ENCODE data around the gene ALG9.
A peak's percentile ranks its signal among the peaks of the same experiment; 100 is the strongest.

Gene ALG9

DNA sequence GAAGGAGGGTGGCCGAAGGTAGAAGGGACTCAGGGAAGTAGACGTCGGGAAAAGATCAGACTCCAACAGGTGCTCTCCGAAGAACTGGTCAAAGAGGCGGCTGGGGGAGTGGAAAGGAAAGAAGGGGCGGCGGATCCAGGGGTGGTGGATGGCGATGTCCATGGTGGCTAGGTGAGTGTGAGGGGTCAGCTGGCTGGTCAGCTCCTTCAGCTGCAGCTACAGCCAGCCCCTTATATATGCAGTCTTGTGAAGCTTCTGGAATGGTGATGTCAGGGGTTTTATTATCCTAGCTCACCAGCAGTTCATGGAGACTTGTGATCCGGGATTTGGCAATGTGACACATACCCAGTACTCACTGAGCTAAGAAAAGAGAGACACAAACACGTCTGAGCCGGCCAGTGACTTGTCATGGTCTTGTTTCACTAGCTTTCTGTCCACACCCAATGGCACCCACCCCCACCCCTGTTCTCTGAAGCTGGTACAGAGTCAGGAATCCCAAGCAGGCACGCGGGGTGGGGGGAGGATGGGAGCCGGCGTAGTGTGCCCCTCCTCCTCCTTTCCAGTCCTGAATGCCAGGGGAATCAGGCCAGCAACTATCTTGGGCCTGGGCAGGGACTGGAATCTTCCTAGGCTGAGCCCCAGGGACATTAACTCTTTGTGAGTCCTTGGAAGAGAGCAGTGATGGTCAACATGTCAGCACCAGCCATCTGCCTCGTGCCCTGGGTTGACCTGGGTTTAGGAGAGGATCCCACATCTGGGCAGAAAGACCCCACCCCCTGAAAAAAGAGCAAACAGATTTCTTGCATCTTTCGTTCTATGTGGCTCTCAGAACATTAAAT lies 40.4 kb upstream of the ALG9 start, which contains the start of gene CRYAB:
Gene CRYAB (minus strand): TSS at position 208 of the 839 bp plus-strand sequence. CDS start 46 bp downstream, at position 162.
- H3K9ac ChIP-seq: no peak within 1 kb of the TSS
- peak within 1 kb of the TSS; percentile 75 for H3K27ac ChIP-seq
- H3K4me3 ChIP-seq (ENCODE audit: low read depth, low read length): peak within 1 kb of the TSS; percentile 40
- peaks cover 26% of the 10 kb centered on the region for H3K4me1 ChIP-seq
- H3K79me2 ChIP-seq: no peaks in the 10 kb centered on the region
- peak within 1 kb of the TSS; percentile 85 for H2AFZ ChIP-seq
- TF ChIP-seq, protein P1, sequence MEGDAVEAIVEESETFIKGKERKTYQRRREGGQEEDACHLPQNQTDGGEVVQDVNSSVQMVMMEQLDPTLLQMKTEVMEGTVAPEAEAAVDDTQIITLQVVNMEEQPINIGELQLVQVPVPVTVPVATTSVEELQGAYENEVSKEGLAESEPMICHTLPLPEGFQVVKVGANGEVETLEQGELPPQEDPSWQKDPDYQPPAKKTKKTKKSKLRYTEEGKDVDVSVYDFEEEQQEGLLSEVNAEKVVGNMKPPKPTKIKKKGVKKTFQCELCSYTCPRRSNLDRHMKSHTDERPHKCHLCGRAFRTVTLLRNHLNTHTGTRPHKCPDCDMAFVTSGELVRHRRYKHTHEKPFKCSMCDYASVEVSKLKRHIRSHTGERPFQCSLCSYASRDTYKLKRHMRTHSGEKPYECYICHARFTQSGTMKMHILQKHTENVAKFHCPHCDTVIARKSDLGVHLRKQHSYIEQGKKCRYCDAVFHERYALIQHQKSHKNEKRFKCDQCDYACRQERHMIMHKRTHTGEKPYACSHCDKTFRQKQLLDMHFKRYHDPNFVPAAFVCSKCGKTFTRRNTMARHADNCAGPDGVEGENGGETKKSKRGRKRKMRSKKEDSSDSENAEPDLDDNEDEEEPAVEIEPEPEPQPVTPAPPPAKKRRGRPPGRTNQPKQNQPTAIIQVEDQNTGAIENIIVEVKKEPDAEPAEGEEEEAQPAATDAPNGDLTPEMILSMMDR (IDR thresholded peaks at IDR 0.05): no peak
- no peaks in the 10 kb centered on the region for H3K27me3 ChIP-seq (ENCODE audit: control insufficient read depth, insufficient read depth, low read length)
- no peaks in the 10 kb centered on the region for H3K9me3 ChIP-seq (ENCODE audit: control insufficient read depth, low read length)
- H3K4me2 ChIP-seq (ENCODE audit: low read length): peak within 1 kb of the TSS; percentile 53
- H3K36me3 ChIP-seq (ENCODE audit: control insufficient read depth, insufficient read depth, low read length): no peaks in the 10 kb centered on the region

GRCh38 chr11:111910676-111911562 lies 39.5 kb upstream of the ALG9 start:
- no peaks in the 10 kb centered on the region for H3K9me3 ChIP-seq (ENCODE audit: control insufficient read depth, low read length)
- TF ChIP-seq, protein P1 (IDR thresholded peaks at IDR 0.05): no peak
- no peaks in the 10 kb centered on the region for H3K27me3 ChIP-seq (ENCODE audit: control insufficient read depth, insufficient read depth, low read length)
- peak overlapping the region; percentile 40 for H3K4me3 ChIP-seq (ENCODE audit: low read depth, low read length)
- H2AFZ ChIP-seq: peak overlapping the region; percentile 79
- no peak overlapping the region for H3K9ac ChIP-seq
- peak overlapping the region; percentile 53 for H3K4me2 ChIP-seq (ENCODE audit: low read length)
- peaks cover 26% of the 10 kb centered on the region for H3K4me1 ChIP-seq
- no peaks in the 10 kb centered on the region for H3K36me3 ChIP-seq (ENCODE audit: control insufficient read depth, insufficient read depth, low read length)
- peak overlapping the region; percentile 75 for H3K27ac ChIP-seq
- no peaks in the 10 kb centered on the region for H3K79me2 ChIP-seq

GRCh38 chr11:111909378-111909777 lies 38.0 kb upstream of the ALG9 start:
- Histone ChIP-seq H3K36me3 (ENCODE audit: control insufficient read depth, insufficient read depth, low read length) (no peaks in the 10 kb centered on the region), H3K4me1 (peaks cover 26% of the 10 kb centered on the region), H3K4me3 (ENCODE audit: low read depth, low read length) (no peak overlapping the region), H3K79me2 (no peaks in the 10 kb centered on the region), H3K9ac (no peak overlapping the region), H3K9me3 (ENCODE audit: control insufficient read depth, low read length) (no peaks in the 10 kb centered on the region), H3K4me2 (ENCODE audit: low read length) (peak overlapping the region; percentile 31), H3K27ac (peak overlapping the region; percentile 49), H3K27me3 (ENCODE audit: control insufficient read depth, insufficient read depth, low read length) (no peaks in the 10 kb centered on the region), H2AFZ (peak overlapping the region; percentile 79)
- TF ChIP-seq, protein P1 (IDR thresholded peaks at IDR 0.05): no peak

DNA sequence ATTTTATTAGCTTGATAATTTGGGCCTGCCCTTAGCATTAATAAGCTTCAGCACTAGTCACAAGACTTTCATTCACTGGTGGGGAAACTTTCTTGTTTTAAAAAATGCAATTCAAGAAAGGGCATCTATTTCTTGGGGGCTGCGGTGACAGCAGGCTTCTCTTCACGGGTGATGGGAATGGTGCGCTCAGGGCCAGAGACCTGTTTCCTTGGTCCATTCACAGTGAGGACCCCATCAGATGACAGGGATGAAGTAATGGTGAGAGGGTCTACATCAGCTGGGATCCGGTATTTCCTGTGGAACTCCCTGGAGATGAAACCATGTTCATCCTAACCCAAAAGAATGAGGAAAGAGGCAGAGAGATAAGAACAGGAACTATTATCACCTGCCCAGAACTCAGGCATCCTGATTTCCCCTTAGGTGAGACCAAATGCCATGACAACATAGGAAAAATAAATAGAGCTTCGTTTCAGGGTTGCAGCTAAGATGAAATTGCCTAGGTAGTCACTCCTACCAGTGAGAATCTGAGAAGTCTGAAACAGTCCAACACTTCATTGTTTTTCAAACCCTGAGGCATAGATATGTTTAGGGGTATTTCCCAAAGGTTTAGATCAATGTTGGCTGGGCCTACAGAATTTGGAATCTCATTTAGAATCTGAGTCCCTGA lies 37.4 kb upstream of the ALG9 start:
- no peaks in the 10 kb centered on the region for H3K9me3 ChIP-seq (ENCODE audit: control insufficient read depth, low read length)
- peaks cover 26% of the 10 kb centered on the region for H3K4me1 ChIP-seq
- no peaks in the 10 kb centered on the region for H3K79me2 ChIP-seq
- peak overlapping the region; percentile 49 for H3K27ac ChIP-seq
- H3K36me3 ChIP-seq (ENCODE audit: control insufficient read depth, insufficient read depth, low read length): no peaks in the 10 kb centered on the region
- no peak overlapping the region for H3K9ac ChIP-seq
- no peaks in the 10 kb centered on the region for H3K27me3 ChIP-seq (ENCODE audit: control insufficient read depth, insufficient read depth, low read length)
- H2AFZ ChIP-seq: peak overlapping the region; percentile 79
- H3K4me3 ChIP-seq (ENCODE audit: low read depth, low read length): no peak overlapping the region
- TF ChIP-seq, protein P1 (IDR thresholded peaks at IDR 0.05): no peak
- no peak overlapping the region for H3K4me2 ChIP-seq (ENCODE audit: low read length)
